ENCODE data around the gene LSM4. TPM values are rescaled to one million over a fixed set of nuclear protein-coding genes. Genes with fewer than 3 reads are reported as not detected.
A peak's percentile ranks its signal among the peaks of the same experiment; 100 is the strongest.

Gene LSM4
- total and polyA plus RNA-seq, 2 of the 13 experiments (the other 11 are each of a cell fraction or from before 2014, with no cell fraction given) = 65.8 to 166 TPM

DNA sequence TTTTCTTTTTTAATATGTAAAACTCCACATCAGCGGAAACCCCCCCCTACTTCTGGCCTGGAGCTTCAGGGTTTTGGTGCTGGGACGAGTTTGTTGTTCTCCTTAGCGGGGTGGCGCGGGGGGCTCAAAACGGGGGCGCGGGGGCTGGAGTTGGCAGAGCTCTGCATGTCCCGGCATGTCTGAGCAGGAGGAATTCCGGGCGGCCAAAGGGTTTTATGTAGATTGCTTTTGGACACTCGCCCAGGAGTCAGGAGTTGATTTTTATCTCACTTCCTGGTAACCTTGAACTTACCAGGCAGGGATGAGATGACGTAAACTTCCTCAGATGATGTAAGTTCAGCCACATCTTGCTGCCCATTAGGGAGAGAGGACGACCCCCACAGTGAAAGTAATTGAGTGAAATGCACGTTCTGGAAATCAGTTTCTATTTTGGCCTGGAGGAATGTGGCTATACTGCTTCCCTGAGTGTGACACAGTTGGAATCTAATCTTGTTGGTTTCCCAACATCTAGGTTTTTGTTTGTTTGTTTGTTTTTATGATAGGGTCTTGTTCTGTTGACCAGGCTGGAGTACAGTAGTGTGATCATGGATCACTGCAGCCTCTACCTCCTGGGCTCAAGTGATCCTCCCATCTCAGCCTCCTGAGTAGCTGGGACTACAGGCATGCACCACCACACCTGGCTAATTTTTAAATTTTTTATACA lies 42.1 kb upstream of the LSM4 start (continued):
- TF ChIP-seq, protein P1, sequence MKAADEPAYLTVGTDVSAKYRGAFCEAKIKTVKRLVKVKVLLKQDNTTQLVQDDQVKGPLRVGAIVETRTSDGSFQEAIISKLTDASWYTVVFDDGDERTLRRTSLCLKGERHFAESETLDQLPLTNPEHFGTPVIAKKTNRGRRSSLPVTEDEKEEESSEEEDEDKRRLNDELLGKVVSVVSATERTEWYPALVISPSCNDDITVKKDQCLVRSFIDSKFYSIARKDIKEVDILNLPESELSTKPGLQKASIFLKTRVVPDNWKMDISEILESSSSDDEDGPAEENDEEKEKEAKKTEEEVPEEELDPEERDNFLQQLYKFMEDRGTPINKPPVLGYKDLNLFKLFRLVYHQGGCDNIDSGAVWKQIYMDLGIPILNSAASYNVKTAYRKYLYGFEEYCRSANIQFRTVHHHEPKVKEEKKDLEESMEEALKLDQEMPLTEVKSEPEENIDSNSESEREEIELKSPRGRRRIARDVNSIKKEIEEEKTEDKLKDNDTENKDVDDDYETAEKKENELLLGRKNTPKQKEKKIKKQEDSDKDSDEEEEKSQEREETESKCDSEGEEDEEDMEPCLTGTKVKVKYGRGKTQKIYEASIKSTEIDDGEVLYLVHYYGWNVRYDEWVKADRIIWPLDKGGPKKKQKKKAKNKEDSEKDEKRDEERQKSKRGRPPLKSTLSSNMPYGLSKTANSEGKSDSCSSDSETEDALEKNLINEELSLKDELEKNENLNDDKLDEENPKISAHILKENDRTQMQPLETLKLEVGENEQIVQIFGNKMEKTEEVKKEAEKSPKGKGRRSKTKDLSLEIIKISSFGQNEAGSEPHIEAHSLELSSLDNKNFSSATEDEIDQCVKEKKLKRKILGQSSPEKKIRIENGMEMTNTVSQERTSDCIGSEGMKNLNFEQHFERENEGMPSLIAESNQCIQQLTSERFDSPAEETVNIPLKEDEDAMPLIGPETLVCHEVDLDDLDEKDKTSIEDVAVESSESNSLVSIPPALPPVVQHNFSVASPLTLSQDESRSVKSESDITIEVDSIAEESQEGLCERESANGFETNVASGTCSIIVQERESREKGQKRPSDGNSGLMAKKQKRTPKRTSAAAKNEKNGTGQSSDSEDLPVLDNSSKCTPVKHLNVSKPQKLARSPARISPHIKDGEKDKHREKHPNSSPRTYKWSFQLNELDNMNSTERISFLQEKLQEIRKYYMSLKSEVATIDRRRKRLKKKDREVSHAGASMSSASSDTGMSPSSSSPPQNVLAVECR (CRISPR knock-in tag; IDR thresholded peaks at IDR 0.05; ENCODE audit: borderline replicate concordance) = no peak; the same call in 1 of the 2 replicates
- TF ChIP-seq ZNF207 (IDR thresholded peaks at IDR 0.05; ENCODE audit: borderline replicate concordance) (no peak), MLLT10 (CRISPR knock-in tag; IDR thresholded peaks at IDR 0.05) (no peak), ZNF879 (CRISPR knock-in tag; IDR thresholded peaks at IDR 0.05) (no peak), FOSL1 (CRISPR knock-in tag; IDR thresholded peaks at IDR 0.05; ENCODE audit: borderline replicate concordance) (no peak), ZNF460 (CRISPR knock-in tag; IDR thresholded peaks at IDR 0.05; ENCODE audit: borderline replicate concordance) (no peak), SMARCC2 (IDR thresholded peaks at IDR 0.05) (no peak), KMT2B (CRISPR knock-in tag; IDR thresholded peaks at IDR 0.05) (no peak; the same call in 1 of the 2 replicates), ZNF292 (CRISPR knock-in tag; IDR thresholded peaks at IDR 0.05; ENCODE audit: borderline replicate concordance, low read depth) (no peak), NR2F2 (IDR thresholded peaks at IDR 0.05; ENCODE audit: borderline replicate concordance, low read depth) (peak; percentile 43; the same call in 1 of the 2 replicates), NFYC (CRISPR knock-in tag; IDR thresholded peaks at IDR 0.05) (no peak), GATA4 (IDR thresholded peaks at IDR 0.05; ENCODE audit: borderline replicate concordance, low read depth) (peak; percentile 80; the same call in 1 of the 2 replicates), KAT2B (IDR thresholded peaks at IDR 0.05; ENCODE audit: borderline replicate concordance, low read depth, low read length) (no peak), ZFYVE20 (CRISPR knock-in tag; IDR thresholded peaks at IDR 0.05; ENCODE audit: borderline replicate concordance, low read depth) (no peak), TARDBP (CRISPR knock-in tag; IDR thresholded peaks at IDR 0.05) (peak; percentile 89; the same call in 1 of the 2 replicates), RBM39 (IDR thresholded peaks at IDR 0.05; ENCODE audit: low read depth, low read length, poor library complexity, severe bottlenecking) (no peak), ZNF713 (CRISPR knock-in tag; IDR thresholded peaks at IDR 0.05) (no peak), FOXO1 (CRISPR knock-in tag; IDR thresholded peaks at IDR 0.05) (peak; percentile 84; the same call in 1 of the 2 replicates), IRX3 (CRISPR knock-in tag; IDR thresholded peaks at IDR 0.05; ENCODE audit: borderline replicate concordance, low read depth) (no peak), MTA3 (CRISPR knock-in tag; IDR thresholded peaks at IDR 0.05) (no peak)
- TF ChIP-seq, protein P2, sequence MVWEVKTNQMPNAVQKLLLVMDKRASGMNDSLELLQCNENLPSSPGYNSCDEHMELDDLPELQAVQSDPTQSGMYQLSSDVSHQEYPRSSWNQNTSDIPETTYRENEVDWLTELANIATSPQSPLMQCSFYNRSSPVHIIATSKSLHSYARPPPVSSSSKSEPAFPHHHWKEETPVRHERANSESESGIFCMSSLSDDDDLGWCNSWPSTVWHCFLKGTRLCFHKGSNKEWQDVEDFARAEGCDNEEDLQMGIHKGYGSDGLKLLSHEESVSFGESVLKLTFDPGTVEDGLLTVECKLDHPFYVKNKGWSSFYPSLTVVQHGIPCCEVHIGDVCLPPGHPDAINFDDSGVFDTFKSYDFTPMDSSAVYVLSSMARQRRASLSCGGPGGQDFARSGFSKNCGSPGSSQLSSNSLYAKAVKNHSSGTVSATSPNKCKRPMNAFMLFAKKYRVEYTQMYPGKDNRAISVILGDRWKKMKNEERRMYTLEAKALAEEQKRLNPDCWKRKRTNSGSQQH (CRISPR knock-in tag; IDR thresholded peaks at IDR 0.05; ENCODE audit: low read depth) = no peak
- TF ChIP-seq, protein P3, sequence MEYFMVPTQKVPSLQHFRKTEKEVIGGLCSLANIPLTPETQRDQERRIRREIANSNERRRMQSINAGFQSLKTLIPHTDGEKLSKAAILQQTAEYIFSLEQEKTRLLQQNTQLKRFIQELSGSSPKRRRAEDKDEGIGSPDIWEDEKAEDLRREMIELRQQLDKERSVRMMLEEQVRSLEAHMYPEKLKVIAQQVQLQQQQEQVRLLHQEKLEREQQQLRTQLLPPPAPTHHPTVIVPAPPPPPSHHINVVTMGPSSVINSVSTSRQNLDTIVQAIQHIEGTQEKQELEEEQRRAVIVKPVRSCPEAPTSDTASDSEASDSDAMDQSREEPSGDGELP (IDR thresholded peaks at IDR 0.05; ENCODE audit: borderline replicate concordance, low read depth) = peak; percentile 58; the same call in 1 of the 2 replicates
- TF ChIP-seq, protein P4, sequence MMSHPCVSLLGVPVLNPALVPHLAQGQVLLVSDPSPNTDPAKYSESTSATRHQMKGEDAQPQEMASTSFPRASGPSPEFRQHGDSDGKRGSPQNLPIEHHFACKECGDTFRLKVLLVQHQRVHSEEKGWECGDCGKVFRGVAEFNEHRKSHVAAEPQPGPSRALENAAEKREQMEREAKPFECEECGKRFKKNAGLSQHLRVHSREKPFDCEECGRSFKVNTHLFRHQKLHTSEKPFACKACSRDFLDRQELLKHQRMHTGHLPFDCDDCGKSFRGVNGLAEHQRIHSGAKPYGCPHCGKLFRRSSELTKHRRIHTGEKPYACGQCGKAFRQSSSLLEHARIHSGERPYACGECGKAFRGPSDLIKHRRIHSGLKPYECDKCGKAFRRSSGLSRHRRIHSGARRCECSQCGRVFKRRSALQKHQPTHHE (CRISPR knock-in tag; IDR thresholded peaks at IDR 0.05; ENCODE audit: borderline replicate concordance) = no peak
